ENCODE data around the gene MAFF.

Gene MAFF

DNA sequence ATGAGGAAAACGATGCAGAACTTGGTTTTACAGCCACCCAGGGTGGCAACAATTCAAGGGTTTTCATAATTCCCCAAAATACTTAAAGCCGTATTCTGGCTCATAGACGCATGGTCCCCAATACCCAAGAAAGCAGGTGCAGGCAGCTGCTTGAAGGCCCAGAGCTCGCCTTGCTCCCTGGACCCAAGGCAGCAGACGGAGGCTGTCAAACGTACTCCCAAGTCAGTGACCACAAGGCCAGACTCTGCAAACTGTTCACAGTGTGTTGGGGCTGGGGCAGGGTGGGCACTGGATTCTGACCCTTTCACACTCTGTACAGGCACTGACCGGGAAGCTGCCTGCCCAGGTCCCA is 49.5 kb downstream of the MAFF start:
- Mint-ChIP-seq H3K4me1 (peaks cover 33% of the 10 kb centered on the region), H3K9me3 (no peaks in the 10 kb centered on the region), H3K27me3 (ENCODE audit: low read depth) (peaks cover 4% of the 10 kb centered on the region), H3K4me3 (no peak overlapping the region), H3K36me3 (ENCODE audit: low read depth) (peaks cover 37% of the 10 kb centered on the region), H3K27ac (no peak overlapping the region)
- TF ChIP-seq CTCF (IDR thresholded peaks at IDR 0.05; ENCODE audit: unreplicated experiment in 3 of 3): no peak

GRCh38 chr22:38255697-38256096 is 53.9 kb downstream of the MAFF start:
- H3K4me3 Mint-ChIP-seq: no peak overlapping the region
- no peak for TF ChIP-seq CTCF (IDR thresholded peaks at IDR 0.05; ENCODE audit: unreplicated experiment in 3 of 3)
- peaks cover 46% of the 10 kb centered on the region for H3K4me1 Mint-ChIP-seq
- H3K27me3 Mint-ChIP-seq (ENCODE audit: low read depth): no peaks in the 10 kb centered on the region
- H3K9me3 Mint-ChIP-seq: no peaks in the 10 kb centered on the region
- peak overlapping the region in 2 of 3 experiments; percentile 21 for H3K27ac Mint-ChIP-seq
- H3K36me3 Mint-ChIP-seq (ENCODE audit: low read depth): peaks cover 3% of the 10 kb centered on the region

DNA sequence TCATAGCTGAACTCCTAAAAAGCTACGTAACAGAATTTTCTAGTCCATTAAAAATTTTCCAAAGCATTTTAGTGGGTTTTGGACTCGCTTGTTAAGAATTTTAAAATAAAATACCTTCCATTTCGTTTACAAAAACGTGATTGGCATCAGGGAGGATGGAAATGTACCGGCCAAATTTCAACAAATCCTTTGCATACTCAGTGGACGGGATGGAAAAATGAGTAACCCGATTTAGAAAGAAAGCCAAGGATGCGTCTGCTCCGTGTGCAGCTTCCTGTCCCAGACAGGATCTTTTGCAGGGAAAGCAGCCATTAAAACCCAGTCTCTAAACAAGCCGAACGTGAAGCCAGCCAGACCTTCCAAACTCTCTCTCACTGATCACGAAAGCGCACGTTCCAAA is 55.4 kb downstream of the MAFF start:
- H3K27ac Mint-ChIP-seq: peak overlapping the region; percentile 79 to 99 (median 96)
- no peaks in the 10 kb centered on the region for H3K27me3 Mint-ChIP-seq (ENCODE audit: low read depth)
- peaks cover 4% of the 10 kb centered on the region for H3K36me3 Mint-ChIP-seq (ENCODE audit: low read depth)
- peaks cover 54% of the 10 kb centered on the region for H3K4me1 Mint-ChIP-seq
- H3K4me3 Mint-ChIP-seq: peak overlapping the region in 2 of 3 experiments; percentile 35 to 75
- no peaks in the 10 kb centered on the region for H3K9me3 Mint-ChIP-seq
- TF ChIP-seq CTCF (IDR thresholded peaks at IDR 0.05; ENCODE audit: unreplicated experiment in 3 of 3): no peak

DNA sequence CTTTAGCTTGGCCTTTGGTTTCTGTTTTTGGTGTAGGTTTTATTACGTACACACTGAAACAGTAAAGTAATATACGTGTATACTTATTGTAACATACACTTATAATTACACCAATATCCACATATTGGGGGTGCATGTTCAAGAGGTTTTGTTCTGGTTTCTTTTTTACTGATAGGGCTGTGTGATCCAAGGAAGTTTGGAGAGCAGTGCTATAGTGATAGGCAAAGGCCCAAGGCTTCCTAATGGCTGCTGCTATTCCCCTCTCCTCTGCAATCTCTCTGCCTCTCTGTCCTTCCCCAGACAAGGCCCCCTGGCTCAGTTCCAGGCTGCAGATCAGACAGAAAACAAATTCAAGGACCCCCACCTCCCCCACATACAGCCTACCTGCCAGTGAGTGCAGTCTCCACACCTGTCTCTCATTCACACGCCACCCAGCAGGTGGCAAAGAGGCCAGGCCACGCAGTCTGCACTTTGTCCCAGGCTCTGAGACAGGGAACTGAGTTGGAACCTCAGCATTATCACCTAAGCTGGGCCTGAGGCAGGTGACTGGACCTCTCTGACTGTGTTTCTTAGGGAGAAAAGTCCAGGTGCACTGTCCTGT is 56.0 kb downstream of the MAFF start:
- no peak for TF ChIP-seq CTCF (IDR thresholded peaks at IDR 0.05; ENCODE audit: unreplicated experiment in 3 of 3)
- Mint-ChIP-seq H3K4me1 (peaks cover 58% of the 10 kb centered on the region), H3K27me3 (ENCODE audit: low read depth) (no peaks in the 10 kb centered on the region), H3K36me3 (ENCODE audit: low read depth) (peaks cover 7% of the 10 kb centered on the region), H3K9me3 (no peaks in the 10 kb centered on the region), H3K4me3 (peak overlapping the region in 2 of 3 experiments; percentile 35 to 75), H3K27ac (peak overlapping the region; percentile 79 to 99 (median 96))

DNA sequence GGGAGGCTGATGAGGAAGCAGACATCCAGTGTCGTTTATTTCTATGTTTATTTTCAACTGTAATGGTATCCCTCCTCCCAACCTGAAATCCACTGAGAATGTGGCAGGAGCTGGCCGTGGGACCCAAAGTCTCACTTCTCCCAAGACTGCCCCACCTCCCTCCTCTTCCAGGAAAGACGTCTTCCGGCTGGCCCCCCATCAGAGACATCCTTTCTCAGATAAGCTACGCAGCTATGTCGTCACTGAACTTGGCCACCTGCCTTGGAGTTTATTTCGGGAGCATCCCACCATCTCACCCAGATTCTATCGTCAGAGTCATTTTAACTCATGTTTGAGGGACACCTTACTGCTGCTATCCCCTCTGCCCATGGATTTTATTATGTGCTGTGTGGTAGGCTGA is 57.1 kb downstream of the MAFF start:
- TF ChIP-seq CTCF (IDR thresholded peaks at IDR 0.05; ENCODE audit: unreplicated experiment in 3 of 3): no peak
- peaks cover 64% of the 10 kb centered on the region for H3K4me1 Mint-ChIP-seq
- H3K9me3 Mint-ChIP-seq: no peaks in the 10 kb centered on the region
- H3K36me3 Mint-ChIP-seq (ENCODE audit: low read depth): peaks cover 12% of the 10 kb centered on the region
- H3K4me3 Mint-ChIP-seq: peak overlapping the region in 1 of 3 experiments; percentile 39
- H3K27ac Mint-ChIP-seq: peak overlapping the region; percentile 55 to 99 (median 64)
- H3K27me3 Mint-ChIP-seq (ENCODE audit: low read depth): no peaks in the 10 kb centered on the region

DNA sequence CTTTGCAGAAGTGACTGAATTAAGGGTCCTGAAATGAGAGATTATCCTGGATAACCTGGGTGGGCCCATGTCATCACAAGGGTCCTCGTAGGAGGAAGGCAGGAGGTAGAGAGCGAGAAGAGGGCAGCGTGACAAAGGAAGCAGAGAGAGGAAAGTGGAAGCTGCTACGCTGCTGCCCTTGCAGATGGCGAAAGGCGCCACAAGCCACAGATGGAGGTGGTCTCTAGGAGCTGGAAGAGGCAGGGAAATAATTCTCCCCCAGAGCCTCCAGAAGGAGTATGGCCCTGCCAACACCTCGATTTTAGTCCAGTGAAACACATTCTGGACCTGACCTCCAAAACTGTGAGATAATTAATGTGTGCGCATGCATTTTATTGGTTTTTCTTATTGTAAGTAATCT is 57.6 kb downstream of the MAFF start:
- H3K36me3 Mint-ChIP-seq (ENCODE audit: low read depth): peaks cover 12% of the 10 kb centered on the region
- peak overlapping the region in 1 of 3 experiments; percentile 35 for H3K4me3 Mint-ChIP-seq
- no peak for TF ChIP-seq CTCF (IDR thresholded peaks at IDR 0.05; ENCODE audit: unreplicated experiment in 3 of 3)
- no peaks in the 10 kb centered on the region for H3K27me3 Mint-ChIP-seq (ENCODE audit: low read depth)
- H3K9me3 Mint-ChIP-seq: no peaks in the 10 kb centered on the region
- H3K27ac Mint-ChIP-seq: peak overlapping the region; percentile 55 to 99 (median 64)
- H3K4me1 Mint-ChIP-seq: peaks cover 64% of the 10 kb centered on the region
